ENCODE measurements around the gene TMEM179B.
A peak's percentile ranks its signal among the peaks of the same experiment; 100 is the strongest.

Gene TMEM179B

GRCh38 chr11:62786318-62787004 is 741 bp upstream of the TMEM179B start:
- Histone ChIP-seq H3K4me3 (peak overlapping the region; percentile 76 to 99 (median 93)), H3K27ac (peak overlapping the region; percentile 71 to 99 (median 95))

- H3K4me3 ChIP-seq, result no peak overlapping the region
- H3K27ac ChIP-seq, result peak overlapping the region in 3 of 21 experiments; percentile 8 to 41 (median 13)
Measured at GRCh38 chr11:62788991-62789390, 1.8 kb downstream of the TMEM179B start.

GRCh38 chr11:62789576-62789975 is 2.4 kb downstream of the TMEM179B start:
- Histone ChIP-seq H3K4me3 (no peak overlapping the region), H3K27ac (peak overlapping the region in 1 of 21 experiments; percentile 5)

GRCh38 chr11:62791501-62792201 is 4.4 kb downstream of the TMEM179B start, which contains the start of gene TMEM223:
Gene TMEM223 (minus strand): TSS chr11:62792006. CDS start chr11:62791994, 12 bp downstream.
- Histone ChIP-seq H3K4me3 (peak within 1 kb of the TSS; percentile 76 to 89 (median 84)), H3K27ac (peak within 1 kb of the TSS; percentile 1 to 94 (median 87))

DNA sequence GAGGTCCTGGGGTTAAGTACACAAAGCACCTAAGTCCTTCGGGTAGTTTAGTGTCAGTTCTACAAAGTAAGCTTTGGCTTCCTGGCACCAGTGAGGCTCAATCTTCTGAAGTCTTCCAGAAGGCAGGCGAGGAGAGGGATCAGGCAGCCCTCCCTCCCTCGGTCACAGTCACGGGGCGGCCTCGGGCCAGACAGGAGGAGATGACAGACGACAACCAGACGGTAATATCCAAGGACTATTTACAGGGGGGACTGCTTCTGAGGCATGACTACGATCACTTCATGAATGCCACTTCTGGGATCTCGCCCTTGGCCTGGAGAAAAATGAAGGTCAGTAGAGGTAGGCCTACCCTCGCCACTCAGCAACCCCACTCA is 5.0 kb downstream of the TMEM179B start:
- peak overlapping the region in 19 of 21 experiments; percentile 15 to 94 (median 87) for H3K27ac ChIP-seq
- peak overlapping the region in 5 of 7 experiments; percentile 83 to 89 (median 84) for H3K4me3 ChIP-seq

- no peak overlapping the region for H3K27ac ChIP-seq
- H3K4me3 ChIP-seq, result no peak overlapping the region
Measured at GRCh38 chr11:62794201-62794775, 7.1 kb downstream of the TMEM179B start.

- peak overlapping the region in 1 of 21 experiments; percentile 26 for H3K27ac ChIP-seq
- no peak overlapping the region for H3K4me3 ChIP-seq
Measured at GRCh38 chr11:62796281-62796680, 9.1 kb downstream of the TMEM179B start.

GRCh38 chr11:62799486-62799885 is 12.3 kb downstream of the TMEM179B start:
- Histone ChIP-seq H3K4me3 (no peak overlapping the region), H3K27ac (peak overlapping the region in 2 of 21 experiments; percentile 3 to 13)

DNA sequence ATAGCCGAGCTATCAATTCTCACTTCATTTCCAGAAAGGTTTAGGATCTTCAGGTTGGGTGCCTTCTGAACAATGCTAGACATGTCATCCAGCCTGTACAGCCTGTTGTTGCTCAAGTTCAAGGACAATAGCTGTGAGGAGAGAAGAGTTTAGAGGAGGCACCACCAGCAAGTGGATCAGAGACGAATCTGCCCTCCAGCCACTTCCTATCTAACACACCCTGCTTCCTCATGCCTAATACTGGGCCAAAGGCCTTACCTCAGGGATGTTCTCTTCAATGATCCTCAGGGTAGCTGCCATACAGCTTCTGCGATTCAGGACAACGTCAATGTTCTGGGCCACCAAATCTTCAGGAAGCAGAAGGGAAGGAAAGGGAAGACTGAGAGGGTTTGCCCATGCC is 13.9 kb downstream of the TMEM179B start:
- no peak overlapping the region for H3K4me3 ChIP-seq
- no peak overlapping the region for H3K27ac ChIP-seq

DNA sequence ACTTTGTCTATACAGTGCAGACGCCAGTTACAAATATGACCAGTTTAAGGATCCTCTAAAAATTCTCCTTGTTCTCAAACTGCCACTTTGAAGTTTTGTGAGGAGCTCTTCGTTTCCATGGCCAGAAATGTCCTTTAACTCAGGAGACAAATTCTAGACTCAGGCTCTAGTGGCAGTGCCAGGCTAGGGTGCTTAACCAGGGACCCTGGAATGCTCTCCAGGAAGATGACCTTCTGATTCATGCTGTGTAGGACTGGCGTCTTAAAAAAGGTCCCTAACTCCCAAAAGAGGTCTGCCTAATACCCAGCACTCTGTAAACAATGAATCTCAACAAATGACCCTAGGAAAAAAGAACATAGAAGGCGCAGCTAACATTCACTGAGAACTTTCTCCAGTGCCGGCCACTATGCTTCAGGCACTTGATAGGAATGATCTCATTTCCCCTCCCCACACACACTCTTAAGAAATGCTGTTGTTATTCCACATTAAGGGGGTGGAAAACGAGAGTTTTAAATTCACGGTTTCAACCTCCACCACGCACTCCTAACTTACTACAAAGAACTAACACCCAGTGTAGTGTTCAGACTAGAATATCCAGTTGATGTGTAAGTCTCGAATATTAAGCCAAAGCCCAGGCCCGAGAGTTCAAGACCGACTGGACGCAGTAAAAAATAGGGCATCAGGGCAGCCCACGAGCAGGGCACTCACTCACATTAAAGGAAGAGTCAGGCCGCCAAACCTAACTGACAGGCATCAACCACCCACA is 17.3 kb downstream of the TMEM179B start:
- peak overlapping the region; percentile 73 to 96 (median 92) for H3K4me3 ChIP-seq
- peak overlapping the region; percentile 50 to 98 (median 92) for H3K27ac ChIP-seq

GRCh38 chr11:62805076-62805892 is 18.1 kb downstream of the TMEM179B start, which contains the start of gene NXF1:
Gene NXF1 (minus strand): TSS chr11:62805440. CDS start chr11:62805356, 84 bp downstream.
- Histone ChIP-seq H3K27ac (peak within 1 kb of the TSS; percentile 71 to 98 (median 92)), H3K4me3 (peak within 1 kb of the TSS; percentile 73 to 96 (median 92))

GRCh38 chr11:62805961-62806441 is 18.8 kb downstream of the TMEM179B start:
- Histone ChIP-seq H3K27ac (peak overlapping the region in 20 of 21 experiments; percentile 52 to 98 (median 92)), H3K4me3 (peak overlapping the region; percentile 73 to 96 (median 92))

GRCh38 chr11:62806611-62807121 is 19.5 kb downstream of the TMEM179B start:
- H3K4me3 ChIP-seq, result peak overlapping the region in 1 of 7 experiments; percentile 96
- peak overlapping the region in 19 of 21 experiments; percentile 71 to 98 (median 92) for H3K27ac ChIP-seq

DNA sequence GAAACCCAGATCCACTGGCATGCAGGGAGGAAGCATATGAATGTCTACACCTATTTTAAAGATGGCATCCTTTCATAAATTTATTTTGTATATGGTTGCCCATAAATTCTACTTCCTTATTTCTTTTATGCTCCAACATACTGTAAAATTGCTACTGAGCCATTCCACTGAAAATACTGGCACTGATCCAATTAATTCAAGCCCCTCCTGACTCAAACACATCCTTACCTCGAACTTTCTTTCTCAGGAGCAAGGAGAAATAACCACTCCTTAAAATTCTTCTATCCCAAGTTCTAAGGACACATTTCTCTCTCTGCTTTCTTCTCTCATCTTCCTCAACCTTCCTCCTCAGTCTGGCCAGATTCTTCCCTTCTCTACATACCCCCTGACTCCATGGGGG is 23.5 kb downstream of the TMEM179B start:
- no peak overlapping the region for H3K4me3 ChIP-seq
- no peak overlapping the region for H3K27ac ChIP-seq

- no peak overlapping the region for H3K27ac ChIP-seq
- no peak overlapping the region for H3K4me3 ChIP-seq
Measured at GRCh38 chr11:62811659-62812058, 24.5 kb downstream of the TMEM179B start.

- Histone ChIP-seq H3K4me3 (no peak overlapping the region), H3K27ac (peak overlapping the region in 1 of 21 experiments; percentile 57)
Measured at GRCh38 chr11:62816557-62816956, 29.4 kb downstream of the TMEM179B start.

GRCh38 chr11:62817129-62817528 is 29.9 kb downstream of the TMEM179B start:
- H3K4me3 ChIP-seq, result no peak overlapping the region
- peak overlapping the region in 2 of 21 experiments; percentile 25 to 57 for H3K27ac ChIP-seq

DNA sequence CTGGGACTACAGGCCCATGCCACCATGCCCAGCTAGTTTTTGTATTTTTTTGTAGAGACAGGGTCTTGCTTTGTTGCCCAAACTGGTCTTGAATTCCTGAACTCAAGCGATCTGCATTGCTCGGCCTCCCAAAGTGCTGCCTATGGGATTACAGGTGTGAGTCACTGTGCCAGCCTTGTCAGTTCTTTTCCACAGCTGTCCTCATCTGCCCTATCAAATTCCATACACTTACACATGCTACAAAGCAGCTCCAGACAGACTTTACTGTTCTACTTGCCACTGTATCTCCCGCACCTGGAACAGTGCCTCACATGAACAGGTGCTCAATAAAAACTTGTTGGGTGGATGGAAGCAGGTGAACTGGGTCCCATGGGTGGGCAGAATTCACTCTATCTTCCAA is 36.5 kb downstream of the TMEM179B start:
- H3K27ac ChIP-seq, result no peak overlapping the region
- H3K4me3 ChIP-seq, result no peak overlapping the region
